ENCODE measurements around the gene PKNOX1.
A peak's percentile ranks its signal among the peaks of the same experiment; 100 is the strongest.
"Not testable (repeated sequence)": the region's sequence is repeated elsewhere in the genome, so short reads cannot be mapped to it uniquely, and the experiment has no call there.

Gene PKNOX1

GRCh38 chr21:42986125-42986783, 11.9 kb downstream of the PKNOX1 start:
- DNase-seq = no peak

- DNase-seq = no peak
Measured at GRCh38 chr21:42988236-42988965, 14.0 kb downstream of the PKNOX1 start.

- not testable (repeated sequence) for DNase-seq
Measured at GRCh38 chr21:42989370-42989769, 15.0 kb downstream of the PKNOX1 start.

- peak; percentile 56 for DNase-seq
Measured at GRCh38 chr21:42989816-42990650, 15.7 kb downstream of the PKNOX1 start.

GRCh38 chr21:42991992-42992740, 17.8 kb downstream of the PKNOX1 start:
- peak; percentile 10 for DNase-seq

- DNase-seq = no peak
Measured at GRCh38 chr21:42993051-42993712, 18.8 kb downstream of the PKNOX1 start.

GRCh38 chr21:42997053-42997452, 22.7 kb downstream of the PKNOX1 start:
- no peak for DNase-seq

- DNase-seq = not testable (repeated sequence)
Measured at GRCh38 chr21:42997983-42998382, 23.6 kb downstream of the PKNOX1 start.

- DNase-seq = not testable (repeated sequence)
Measured at GRCh38 chr21:42999152-42999551, 24.8 kb downstream of the PKNOX1 start.

GRCh38 chr21:43000041-43000440, 25.7 kb downstream of the PKNOX1 start:
- DNase-seq = not testable (repeated sequence)

GRCh38 chr21:43001316-43001715, 27.0 kb downstream of the PKNOX1 start:
- DNase-seq = no peak

GRCh38 chr21:43004926-43005325, 30.6 kb downstream of the PKNOX1 start:
- no peak for DNase-seq

- no peak for DNase-seq
Measured at GRCh38 chr21:43005635-43006034, 31.3 kb downstream of the PKNOX1 start.

GRCh38 chr21:43006051-43006873, 31.9 kb downstream of the PKNOX1 start:
- not testable (repeated sequence) for DNase-seq

GRCh38 chr21:43006874-43007208, 32.5 kb downstream of the PKNOX1 start:
- no peak for DNase-seq

- DNase-seq = no peak
Measured at GRCh38 chr21:43012596-43012995, 38.2 kb downstream of the PKNOX1 start.

- peak; percentile 11 for DNase-seq
Measured at GRCh38 chr21:43015906-43016540, 41.7 kb downstream of the PKNOX1 start.

- no peak for DNase-seq
Measured at GRCh38 chr21:43016728-43017127, 42.4 kb downstream of the PKNOX1 start.

GRCh38 chr21:43018519-43018918, 44.2 kb downstream of the PKNOX1 start:
- no peak for DNase-seq

- no peak for DNase-seq
Measured at GRCh38 chr21:43020177-43020576, 45.8 kb downstream of the PKNOX1 start.

- DNase-seq = no peak
Measured at GRCh38 chr21:43020771-43021170, 46.4 kb downstream of the PKNOX1 start.

All from hematopoietic multipotent progenitor cell treated with erythropoietin and hydrocortisone succinate and interleukin-3 and kit ligand, for 4 days (in vitro differentiated cells).